GM12873 (cell line): ENCODE data around the gene MAP3K12.

Experiments used
- TF ChIP-seq, protein P1 (sequence below): IDR thresholded peaks from 2 replicates; pipeline ENCODE4 v1.5.1; 2012; ENCODE audit warnings: low read depth, mild to moderate bottlenecking, moderate library complexity, low read length, control low read depth; ENCODE audit not compliant: insufficient read depth; ENCODE audit errors: missing control alignments

The MAP3K12 gene

DNA sequence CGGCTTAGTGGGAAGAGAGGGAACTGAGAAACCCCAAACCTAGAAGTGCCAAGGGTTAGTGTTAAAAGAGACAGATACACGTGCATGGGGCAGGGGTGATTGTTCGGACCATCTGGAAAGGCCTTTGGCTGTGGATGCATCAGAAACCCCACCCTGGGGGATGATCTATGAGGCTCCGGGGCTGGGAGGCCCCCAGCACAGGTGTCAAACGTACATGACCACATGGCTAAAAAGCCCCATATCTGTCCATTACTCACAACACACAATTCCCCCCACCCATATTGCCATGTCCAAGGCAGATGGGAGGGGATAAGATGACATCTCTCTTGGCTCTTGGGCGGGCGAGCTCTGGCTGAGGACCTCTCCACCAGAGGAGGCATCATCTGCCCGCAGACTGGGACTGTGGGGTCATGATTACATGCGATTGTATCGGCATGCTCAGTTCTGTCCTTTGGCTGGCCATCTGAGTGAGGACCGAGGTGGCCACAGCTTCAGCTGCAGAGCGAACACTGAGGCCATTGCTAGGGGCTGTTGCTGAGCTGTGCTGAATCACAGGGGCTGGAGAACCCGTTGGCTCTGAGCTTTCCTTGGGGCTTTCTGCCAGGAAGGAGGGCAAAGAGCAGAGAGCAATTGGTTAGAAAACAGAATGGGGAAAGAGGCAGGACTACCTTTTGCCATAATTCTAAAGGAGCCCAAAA, 17.6 kb upstream of the MAP3K12 start:
- TF ChIP-seq, protein P1, sequence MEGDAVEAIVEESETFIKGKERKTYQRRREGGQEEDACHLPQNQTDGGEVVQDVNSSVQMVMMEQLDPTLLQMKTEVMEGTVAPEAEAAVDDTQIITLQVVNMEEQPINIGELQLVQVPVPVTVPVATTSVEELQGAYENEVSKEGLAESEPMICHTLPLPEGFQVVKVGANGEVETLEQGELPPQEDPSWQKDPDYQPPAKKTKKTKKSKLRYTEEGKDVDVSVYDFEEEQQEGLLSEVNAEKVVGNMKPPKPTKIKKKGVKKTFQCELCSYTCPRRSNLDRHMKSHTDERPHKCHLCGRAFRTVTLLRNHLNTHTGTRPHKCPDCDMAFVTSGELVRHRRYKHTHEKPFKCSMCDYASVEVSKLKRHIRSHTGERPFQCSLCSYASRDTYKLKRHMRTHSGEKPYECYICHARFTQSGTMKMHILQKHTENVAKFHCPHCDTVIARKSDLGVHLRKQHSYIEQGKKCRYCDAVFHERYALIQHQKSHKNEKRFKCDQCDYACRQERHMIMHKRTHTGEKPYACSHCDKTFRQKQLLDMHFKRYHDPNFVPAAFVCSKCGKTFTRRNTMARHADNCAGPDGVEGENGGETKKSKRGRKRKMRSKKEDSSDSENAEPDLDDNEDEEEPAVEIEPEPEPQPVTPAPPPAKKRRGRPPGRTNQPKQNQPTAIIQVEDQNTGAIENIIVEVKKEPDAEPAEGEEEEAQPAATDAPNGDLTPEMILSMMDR: no peak

DNA sequence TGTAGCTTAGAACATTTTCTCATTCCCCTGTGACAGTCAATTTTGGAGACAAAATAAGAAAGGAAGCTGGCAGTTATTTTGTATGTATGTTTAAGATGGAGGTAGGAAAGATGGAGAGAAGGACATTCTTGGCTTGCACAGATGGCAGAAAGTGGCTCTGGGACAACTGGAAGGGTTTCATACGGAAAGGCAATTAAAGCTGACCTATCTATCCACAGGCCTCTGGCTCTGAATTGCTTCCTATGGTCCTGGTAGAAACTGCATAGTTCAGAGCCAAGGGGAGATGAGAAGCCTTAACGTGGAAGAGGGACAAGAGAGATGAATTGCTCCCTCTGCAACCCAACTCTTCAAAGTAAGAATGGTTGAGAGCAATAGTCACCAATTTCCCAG, 16.0 kb upstream of the MAP3K12 start:
- TF ChIP-seq, protein P1: no peak

DNA sequence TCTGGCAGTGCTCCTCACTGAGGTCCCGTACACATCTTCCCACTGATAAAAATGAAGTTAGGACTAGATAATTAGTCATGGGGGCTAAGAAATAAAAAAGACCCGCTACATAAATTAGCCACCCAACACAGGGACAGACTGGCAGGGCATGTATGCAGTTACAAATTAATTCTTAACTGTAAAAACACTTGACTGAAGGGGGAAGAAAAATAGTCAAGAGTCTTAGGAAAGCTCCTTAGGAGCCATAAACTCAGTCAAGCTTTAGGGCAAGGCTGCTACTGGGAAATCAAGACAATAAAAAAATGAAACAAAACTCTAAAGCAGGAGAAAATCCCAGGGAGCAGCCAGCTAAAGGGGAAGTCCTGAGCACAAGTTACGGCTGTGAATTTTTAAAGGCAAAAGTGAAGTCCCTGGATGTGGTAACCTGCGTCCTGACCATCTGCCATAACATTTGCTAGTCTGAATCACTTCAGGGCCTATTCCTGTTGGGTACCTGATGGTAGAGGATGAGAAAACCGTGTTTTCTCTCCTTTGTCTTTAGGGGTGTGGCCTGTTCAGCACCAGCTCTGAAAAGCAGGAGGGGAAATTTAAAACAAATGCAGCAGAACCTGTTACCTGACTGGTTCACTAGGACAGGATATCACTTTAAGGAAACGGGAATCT, 15.5 kb upstream of the MAP3K12 start:
- TF ChIP-seq, protein P1: no peak

DNA sequence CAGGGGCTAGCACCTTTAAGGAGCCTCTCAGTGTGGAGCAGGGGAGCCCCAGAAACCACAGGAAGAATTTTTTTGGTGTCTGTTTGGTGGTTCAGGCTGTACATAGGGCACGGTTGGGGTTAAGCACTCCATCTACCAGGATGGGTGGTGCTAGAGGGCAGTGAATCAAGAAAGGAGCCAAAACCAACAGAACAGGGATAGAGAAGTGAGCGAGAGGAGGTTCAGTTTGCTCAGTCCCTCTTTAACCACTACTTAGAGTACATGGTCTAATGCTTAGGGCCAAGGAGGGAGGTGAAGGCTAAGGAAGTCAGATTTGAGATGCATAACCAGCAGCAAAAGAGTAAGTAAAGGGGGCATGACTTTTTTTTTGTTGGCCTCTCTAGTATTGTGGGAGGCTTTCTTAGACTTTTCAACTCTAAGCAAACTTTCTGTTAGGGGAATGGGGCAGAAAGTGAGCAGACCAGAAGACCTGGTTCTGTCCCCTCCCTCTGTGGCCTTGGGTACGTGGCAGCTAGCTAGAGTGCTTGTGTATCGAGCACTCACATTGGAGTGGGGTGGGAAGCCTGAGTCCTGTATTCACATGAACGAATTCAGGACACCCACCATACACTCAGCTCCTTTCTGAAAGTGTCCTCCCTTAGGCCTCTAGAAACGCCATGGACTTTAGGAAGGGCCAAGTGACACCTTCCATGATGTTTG, 14.6 kb upstream of the MAP3K12 start:
- TF ChIP-seq, protein P1: no peak

DNA sequence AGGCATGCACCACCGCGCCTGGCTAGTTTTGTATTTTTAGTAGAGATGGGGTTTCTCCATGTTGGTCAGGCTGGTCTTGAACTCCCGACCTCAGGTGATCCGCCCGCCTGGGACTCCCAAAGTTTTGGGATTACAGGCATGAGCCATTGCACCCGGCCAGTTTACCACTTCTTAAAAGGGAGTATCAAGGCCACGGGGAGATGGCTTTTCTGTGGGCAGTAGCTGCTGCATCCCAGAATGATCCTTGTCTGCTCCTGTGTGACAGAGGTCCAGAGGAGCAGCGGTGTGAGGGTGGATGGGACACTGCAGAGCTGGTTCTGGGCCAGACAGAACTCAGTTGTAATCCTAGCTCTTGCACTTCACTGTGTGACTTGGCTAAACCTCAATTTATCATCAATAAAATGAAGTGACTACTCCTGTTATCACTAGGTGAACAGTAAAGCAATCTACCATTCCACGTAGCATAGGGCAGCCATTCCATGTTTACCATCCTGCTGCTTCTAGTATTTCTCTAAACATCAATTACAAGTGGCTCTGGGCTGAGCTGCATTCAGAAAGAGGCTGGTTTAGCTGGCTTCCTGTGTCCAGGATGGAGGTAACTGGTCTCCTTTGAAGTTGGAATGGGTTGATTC, 11.0 kb upstream of the MAP3K12 start:
- TF ChIP-seq, protein P1: no peak

DNA sequence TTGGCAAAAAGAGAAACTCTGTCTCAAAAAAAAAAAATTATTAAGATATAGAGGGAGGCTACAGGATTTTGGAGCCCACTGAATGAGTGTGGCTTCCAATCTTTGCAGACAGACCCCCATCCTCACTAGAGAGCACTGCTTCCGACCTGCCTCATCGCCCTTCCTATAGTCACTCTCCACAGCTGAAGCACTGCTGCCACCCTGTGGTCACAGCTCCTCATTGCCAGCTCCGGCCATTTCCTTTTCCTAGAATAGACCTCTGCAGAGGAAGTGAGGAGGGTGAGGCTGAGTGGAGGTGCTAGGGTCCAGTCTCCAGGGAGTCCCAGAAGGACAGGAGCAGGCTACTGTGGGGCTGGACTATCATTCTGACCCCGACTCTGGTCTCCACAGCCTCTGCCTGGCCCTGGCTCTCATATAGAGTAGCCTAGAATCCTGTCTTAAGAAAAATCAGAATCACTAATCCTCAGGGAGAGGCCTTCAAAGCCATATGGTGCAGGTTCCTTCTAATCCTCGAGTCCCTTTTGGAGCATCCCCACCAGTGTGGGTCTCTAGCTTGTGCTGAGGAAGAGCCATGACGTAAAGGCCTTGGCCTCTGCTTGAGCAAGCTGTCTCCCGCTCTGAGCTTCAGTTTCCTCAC, 9.4 kb upstream of the MAP3K12 start:
- TF ChIP-seq, protein P1: peak; percentile 96

DNA sequence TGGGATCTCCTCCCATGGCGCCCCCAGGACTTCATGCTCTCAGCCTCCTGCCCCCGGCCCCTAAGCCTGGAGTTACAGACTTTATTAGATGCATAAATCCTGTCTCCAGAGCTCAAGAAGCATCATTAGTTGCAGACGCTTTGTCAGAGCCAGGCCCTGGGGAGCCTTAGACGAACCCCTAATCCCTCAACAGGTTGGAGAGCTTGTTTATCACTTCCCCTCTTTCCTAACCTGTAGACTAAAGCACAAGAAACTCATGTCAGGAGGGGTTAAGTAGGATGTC, 8.3 kb upstream of the MAP3K12 start:
- TF ChIP-seq, protein P1: no peak
